GM23248 (cell line): Measurements from ENCODE around the gene MAN1A1. TPM values are rescaled to one million over a fixed set of nuclear protein-coding genes. Genes with fewer than 3 reads are reported as not detected.
A peak's percentile ranks its signal among the peaks of the same experiment; 100 is the strongest.

Experiments
- DNase-seq: peaks from one replicate; pipeline ENCODE4 v3.0.0-alpha.2; 2015
- H2AFZ ChIP-seq: fragments of 200-600 bp; sonication (generic); 2 replicates; pipeline ENCODE4 v1.6.1; 2016; ENCODE audit warnings: antibody characterized with exemption
- H3F3A ChIP-seq: fragments of 200-600 bp; sonication (generic); 2 replicates; pipeline ENCODE4 v1.6.1; 2016; ENCODE audit warnings: mild to moderate bottlenecking, antibody characterized with exemption, mixed run types; ENCODE audit not compliant: insufficient read depth
- H3K27ac ChIP-seq: fragments of 200-600 bp; sonication (generic); 2 replicates; pipeline ENCODE4 v1.5.1; 2016; ENCODE audit warnings: mild to moderate bottlenecking
- H3K27me3 ChIP-seq: fragments of 200-600 bp; sonication (generic); replicated peaks from 2 replicates; pipeline ENCODE4 v1.6.1; 2016; ENCODE audit warnings: mild to moderate bottlenecking; ENCODE audit not compliant: insufficient read depth
- H3K36me3 ChIP-seq: fragments of 200-600 bp; sonication (generic); 2 replicates; pipeline ENCODE4 v1.6.1; 2016; ENCODE audit warnings: low read depth, mild to moderate bottlenecking
- H3K4me1 ChIP-seq: fragments of 200-600 bp; sonication (generic); 2 replicates; pipeline ENCODE4 v1.6.1; 2016; ENCODE audit warnings: mild to moderate bottlenecking; ENCODE audit not compliant: insufficient read depth
- H3K4me2 ChIP-seq: fragments of 200-600 bp; sonication (generic); one replicate; pipeline ENCODE4 v1.6.1; 2016; ENCODE audit warnings: mild to moderate bottlenecking; ENCODE audit not compliant: unreplicated experiment
- H3K4me3 ChIP-seq: fragments of 200-600 bp; sonication (generic); 2 replicates; pipeline ENCODE4 v1.5.1; 2016; ENCODE audit warnings: mild to moderate bottlenecking
- H3K79me2 ChIP-seq: fragments of 200-600 bp; sonication (generic); 2 replicates; pipeline ENCODE4 v1.6.1; 2016; ENCODE audit warnings: mild to moderate bottlenecking; ENCODE audit not compliant: insufficient read depth
- H3K9ac ChIP-seq: fragments of 200-600 bp; sonication (generic); 2 replicates; pipeline ENCODE4 v1.6.1; 2016; ENCODE audit warnings: mild to moderate bottlenecking
- H3K9me2 ChIP-seq: fragments of 200-600 bp; sonication (generic); 2 replicates; pipeline ENCODE4 v1.6.1; 2016; ENCODE audit warnings: mixed run types, mild to moderate bottlenecking, moderate library complexity; ENCODE audit not compliant: insufficient read depth
- H3K9me3 ChIP-seq: fragments of 200-600 bp; sonication (generic); one replicate; pipeline ENCODE4 v1.6.1; 2017; ENCODE audit warnings: low read depth
- H4K20me1 ChIP-seq: fragments of 200-600 bp; sonication (generic); 2 replicates; pipeline ENCODE4 v1.6.0; 2016; ENCODE audit not compliant: insufficient read depth
- EZH2 ChIP-seq: fragments of 200-600 bp; sonication (generic); IDR thresholded peaks from 2 replicates; pipeline ENCODE4 v1.6.1; 2018; ENCODE audit warnings: antibody characterized with exemption, mild to moderate bottlenecking; ENCODE audit not compliant: insufficient read depth, poor library complexity, severe bottlenecking
- EZH2phosphoT487 ChIP-seq: fragments of 200-600 bp; sonication (generic); IDR thresholded peaks from 2 replicates; pipeline ENCODE4 v1.6.1; 2018; ENCODE audit warnings: antibody characterized with exemption, moderate library complexity, mild to moderate bottlenecking, low read depth; ENCODE audit not compliant: insufficient read depth
- WGBS, 2 experiments: methylation state at CpG; one replicate each; pipeline ENCODE4 v1.1.6; 2015 to 2017; ENCODE audit warnings: low lambda C conversion rate in 2 of 2, low coverage in 1 of 2; ENCODE audit errors: missing lambda C conversion rate in 2 of 2; 5-methylcytosine and 5-hydroxymethylcytosine counted together
- in situ Hi-C: fragments of 300-500 bp; cut with MboI; formaldehyde crosslinking; loops from 2 replicates; pipeline ENCODE4 v1.15.0; 2020
- polyA plus RNA-seq: library from polyadenylated mRNA; unstranded; fragments of >200 nt; fragmentation: Nextera tagmentation; extraction: Ambion mirVana; gene quantifications from 2 replicates; pipeline ENCODE4 v1.2.1, GENCODE V29; 2016
- total RNA-seq: library from RNA; depleted of rRNA; stranded (reverse); fragments of >200 nt; shearing (Covaris generic); gene quantifications from 2 replicates; pipeline ENCODE4 v1.2.3, GENCODE V29; 2014

MAN1A1 gene
- total and polyA plus RNA-seq, 2 experiments from 2014 or later, result 9.8 to 33.4 TPM

DNA sequence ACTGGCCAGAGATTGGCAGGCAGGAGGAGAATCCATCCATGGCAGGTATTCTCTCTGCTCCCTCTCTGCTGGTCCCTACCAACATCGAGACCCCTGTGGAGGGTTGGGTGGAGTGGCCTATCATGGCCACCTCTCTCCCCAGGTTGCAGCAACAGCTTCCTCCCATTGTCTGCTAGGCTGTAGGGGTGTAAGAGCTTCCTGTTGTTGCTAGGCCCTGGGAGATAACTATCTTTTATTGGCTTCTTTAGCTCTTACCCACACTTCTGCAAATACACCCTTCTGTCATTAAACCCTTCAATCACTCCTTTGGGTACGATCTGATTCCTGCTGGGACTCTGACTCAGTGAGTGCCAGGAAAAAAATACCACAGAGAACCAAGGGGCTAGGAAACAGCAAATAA, 204.4 kb downstream of the MAN1A1 start:
- in situ Hi-C loops, result loop anchor here (10.0 kb wide), 1 partner anchor 200 kb away; the partner anchor contains the start of gene MAN1A1
- no peak overlapping the region for H2AFZ ChIP-seq
- H3K36me3 ChIP-seq, result no peaks in the 10 kb centered on the region
- H4K20me1 ChIP-seq, result no peaks in the 10 kb centered on the region
- no peaks in the 10 kb centered on the region for H3K9me2 ChIP-seq
- no peak for DNase-seq
- no peaks in the 10 kb centered on the region for H3K79me2 ChIP-seq
- no peak overlapping the region for H3K9ac ChIP-seq
- no peaks in the 10 kb centered on the region for H3K27me3 ChIP-seq
- no peak overlapping the region for H3K4me2 ChIP-seq
- no peaks in the 10 kb centered on the region for H3K9me3 ChIP-seq
- no peak overlapping the region for H3K27ac ChIP-seq
- H3F3A ChIP-seq, result peaks cover 18% of the 10 kb centered on the region
- no peak for TF ChIP-seq EZH2
- TF ChIP-seq EZH2phosphoT487, result no peak
- peaks cover 32% of the 10 kb centered on the region for H3K4me1 ChIP-seq
- 79 to 83% methylated on average over 2 of the region's 2 CpGs for WGBS, 2 experiments
- no peak overlapping the region for H3K4me3 ChIP-seq

DNA sequence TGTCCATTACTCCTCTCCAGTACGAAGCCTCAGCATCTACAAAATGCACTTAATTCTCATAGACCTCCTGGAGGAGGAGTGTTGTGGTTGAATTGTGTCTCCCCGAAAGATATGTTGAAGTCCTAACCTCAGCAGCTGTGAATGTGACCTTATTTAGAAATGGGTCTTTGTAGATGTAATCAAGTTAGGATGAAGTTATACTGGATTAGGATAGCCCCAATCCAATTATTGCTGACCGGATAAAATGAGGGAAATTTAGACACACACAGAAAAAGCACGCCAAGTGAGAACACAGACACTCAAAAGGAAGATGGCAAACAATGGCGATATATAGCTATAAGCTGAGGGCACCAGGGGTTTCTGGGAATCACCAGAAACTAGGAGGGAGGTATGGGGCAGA, 206.9 kb downstream of the MAN1A1 start:
- H2AFZ ChIP-seq, result no peak overlapping the region
- no peaks in the 10 kb centered on the region for H3K9me3 ChIP-seq
- 96% methylated on average over 5 of the region's 5 CpGs for WGBS, 2 experiments
- H3K79me2 ChIP-seq, result no peaks in the 10 kb centered on the region
- no peaks in the 10 kb centered on the region for H3K9me2 ChIP-seq
- peaks cover 19% of the 10 kb centered on the region for H3K4me1 ChIP-seq
- no peaks in the 10 kb centered on the region for H3K27me3 ChIP-seq
- no peak overlapping the region for H3K9ac ChIP-seq
- TF ChIP-seq EZH2phosphoT487, result no peak
- TF ChIP-seq EZH2, result no peak
- DNase-seq, result no peak
- no peak overlapping the region for H3K4me3 ChIP-seq
- H3K4me2 ChIP-seq, result no peak overlapping the region
- H3F3A ChIP-seq, result peaks cover 17% of the 10 kb centered on the region
- in situ Hi-C loops, result loop anchor here (10.0 kb wide), 1 partner anchor 202 kb away; the partner anchor contains the start of gene MAN1A1
- no peak overlapping the region for H3K27ac ChIP-seq
- H4K20me1 ChIP-seq, result no peaks in the 10 kb centered on the region
- H3K36me3 ChIP-seq, result no peaks in the 10 kb centered on the region

DNA sequence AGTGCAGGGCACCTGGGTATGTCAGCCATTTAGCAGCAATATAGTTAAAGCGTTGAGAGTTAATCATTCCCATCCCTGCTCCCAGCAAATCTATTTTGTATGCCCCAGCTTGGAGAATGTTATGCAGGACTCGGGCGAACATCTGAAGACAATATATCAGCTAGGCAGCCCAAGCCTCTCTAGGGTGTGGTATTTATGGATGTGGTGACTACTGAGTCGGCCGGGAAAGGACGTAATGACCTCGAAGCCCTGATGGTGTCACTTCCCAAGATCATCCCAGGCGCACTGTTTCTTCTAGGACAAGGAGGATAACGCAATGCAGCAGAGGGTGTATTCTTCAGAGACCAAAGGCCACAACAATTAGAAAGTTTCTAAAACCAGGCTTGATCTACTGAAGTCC, 207.5 kb downstream of the MAN1A1 start:
- Histone ChIP-seq H3K4me1 (peaks cover 22% of the 10 kb centered on the region), H4K20me1 (no peaks in the 10 kb centered on the region), H3K9me3 (no peaks in the 10 kb centered on the region), H3K27me3 (no peaks in the 10 kb centered on the region), H3K4me3 (no peak overlapping the region), H3K4me2 (peak overlapping the region; percentile 19), H3K36me3 (no peaks in the 10 kb centered on the region), H2AFZ (peak overlapping the region; percentile 20), H3K27ac (no peak overlapping the region), H3F3A (peaks cover 16% of the 10 kb centered on the region), H3K9ac (no peak overlapping the region), H3K9me2 (no peaks in the 10 kb centered on the region), H3K79me2 (no peaks in the 10 kb centered on the region)
- DNase-seq, result peak; percentile 60
- WGBS, 2 experiments, result 14 to 17% methylated on average over 9 of the region's 9 CpGs
- in situ Hi-C loops, result loop anchor here (10.0 kb wide), 1 partner anchor 203 kb away; the partner anchor contains the start of gene MAN1A1
- no peak for TF ChIP-seq EZH2phosphoT487
- no peak for TF ChIP-seq EZH2

DNA sequence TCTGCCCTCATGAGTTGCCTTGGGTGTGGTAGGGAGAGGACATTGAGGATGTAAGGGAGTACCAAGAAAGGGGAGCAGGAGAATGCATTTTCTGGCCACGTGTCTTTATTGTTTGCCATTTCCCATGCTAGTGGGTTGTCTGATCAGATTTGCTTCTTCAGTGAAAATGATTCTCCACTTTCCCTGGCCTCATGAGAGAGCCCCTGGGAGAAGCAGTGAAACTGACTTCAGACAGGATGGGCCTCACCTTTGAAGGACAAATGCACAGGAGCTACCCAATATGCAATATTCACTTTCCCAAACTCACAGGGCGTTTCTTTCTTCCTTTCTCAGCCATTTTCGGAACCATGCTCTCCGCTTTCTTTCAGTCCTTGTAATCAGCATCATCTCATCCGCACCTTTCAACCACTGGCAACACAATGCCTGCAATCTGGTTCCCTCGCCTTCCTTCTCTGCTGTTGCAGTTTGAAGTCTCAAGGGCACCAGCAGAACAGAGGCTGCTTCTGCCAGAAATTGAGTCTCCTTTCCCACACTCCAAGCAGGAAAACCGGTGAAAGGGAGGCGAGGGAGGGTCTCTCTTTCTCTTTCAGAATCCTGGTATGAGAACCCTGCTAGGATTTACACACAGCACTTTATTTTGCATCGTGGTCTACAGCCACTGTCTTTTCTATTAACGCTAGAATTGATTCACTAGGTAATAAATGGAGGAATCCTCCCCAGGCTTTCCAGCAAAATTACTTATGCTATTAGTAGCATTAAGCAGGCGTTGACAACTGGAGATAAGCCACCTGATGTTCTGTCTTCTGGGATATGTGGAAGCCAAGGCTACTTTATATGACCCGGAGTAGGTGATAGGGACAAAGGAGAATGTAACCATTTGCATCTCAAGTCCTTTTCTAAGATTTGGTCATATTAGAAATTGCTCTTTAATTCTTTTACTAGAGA, 209.1 kb downstream of the MAN1A1 start:
- no peak for DNase-seq
- Histone ChIP-seq H3K27ac (no peak overlapping the region), H3K36me3 (no peaks in the 10 kb centered on the region), H3K4me3 (no peak overlapping the region), H3K9ac (no peak overlapping the region), H3F3A (peaks cover 8% of the 10 kb centered on the region; the same call in 1 of the 2 replicates), H4K20me1 (no peaks in the 10 kb centered on the region), H3K4me1 (peaks cover 14% of the 10 kb centered on the region), H3K79me2 (no peaks in the 10 kb centered on the region), H3K9me3 (no peaks in the 10 kb centered on the region), H3K9me2 (no peaks in the 10 kb centered on the region), H3K27me3 (no peaks in the 10 kb centered on the region), H2AFZ (no peak overlapping the region), H3K4me2 (no peak overlapping the region)
- no peak for TF ChIP-seq EZH2
- no peak for TF ChIP-seq EZH2phosphoT487
- WGBS, 2 experiments, result 86 to 89% methylated on average over 12 of the region's 12 CpGs
- in situ Hi-C loops, result loop anchor here (10.0 kb wide), 1 partner anchor 204 kb away; the partner anchor contains the start of gene MAN1A1
